NCI-H1417 treated with DMSO at 0.1 percent for 48 hours (cell line): ENCODE results near the gene PRKCE.

Source experiments
- DNase-seq: peaks from one replicate; lab custom pipeline; 2025; lab: John Stamatoyannopoulos, UW

The PRKCE gene

DNA sequence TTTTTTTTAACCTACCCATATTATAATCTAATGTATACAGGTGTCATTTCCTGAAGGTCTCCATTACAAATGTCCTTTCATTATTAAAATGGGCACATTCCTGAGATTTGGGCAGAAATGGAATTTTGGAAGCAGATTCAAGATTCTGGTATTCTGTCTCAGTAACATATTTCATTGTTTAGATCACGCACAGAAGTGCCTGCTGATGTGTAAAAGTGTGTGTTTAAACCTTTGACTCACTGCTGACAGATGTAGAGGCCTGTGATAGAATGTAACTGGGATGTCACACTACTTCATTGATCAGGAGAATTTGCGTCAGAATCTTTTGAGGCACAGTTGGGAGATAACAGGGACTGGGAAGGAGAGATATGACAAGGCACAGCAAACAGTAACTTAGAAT lies 368.9 kb downstream of the PRKCE start:
- DNase-seq: no peak

DNA sequence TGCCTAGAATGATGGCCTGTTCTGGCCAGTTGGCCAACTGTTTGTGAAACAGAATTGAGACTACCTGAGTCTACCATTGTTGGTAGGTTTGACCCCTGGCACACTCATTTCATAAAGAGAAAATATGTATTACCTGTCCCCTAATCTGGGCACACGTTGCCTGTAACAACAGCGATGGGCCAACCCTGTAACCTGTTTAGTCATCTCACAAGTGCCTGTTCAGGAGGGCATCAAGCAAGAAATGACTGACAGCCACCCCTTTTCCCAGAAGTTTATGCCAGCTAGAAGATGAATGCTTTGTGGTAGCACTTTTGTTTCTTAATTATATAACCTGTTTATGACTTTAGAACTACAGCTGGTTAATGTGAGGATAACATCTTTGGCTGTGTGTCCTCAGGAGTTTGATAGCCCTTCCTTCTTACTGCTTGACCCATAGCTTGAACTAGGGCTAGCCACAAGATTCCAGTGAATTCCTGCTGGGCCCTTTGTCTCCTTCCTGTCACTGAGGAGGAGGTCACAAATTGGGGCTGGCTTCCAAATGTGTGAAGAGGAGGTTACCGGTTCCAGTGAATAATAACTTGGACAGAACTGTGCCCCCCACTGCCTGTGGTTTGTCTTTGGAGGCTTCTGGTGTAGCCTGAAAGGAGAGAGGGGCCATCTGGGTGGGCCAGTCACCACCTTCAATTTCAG lies 371.8 kb downstream of the PRKCE start:
- no peak for DNase-seq

DNA sequence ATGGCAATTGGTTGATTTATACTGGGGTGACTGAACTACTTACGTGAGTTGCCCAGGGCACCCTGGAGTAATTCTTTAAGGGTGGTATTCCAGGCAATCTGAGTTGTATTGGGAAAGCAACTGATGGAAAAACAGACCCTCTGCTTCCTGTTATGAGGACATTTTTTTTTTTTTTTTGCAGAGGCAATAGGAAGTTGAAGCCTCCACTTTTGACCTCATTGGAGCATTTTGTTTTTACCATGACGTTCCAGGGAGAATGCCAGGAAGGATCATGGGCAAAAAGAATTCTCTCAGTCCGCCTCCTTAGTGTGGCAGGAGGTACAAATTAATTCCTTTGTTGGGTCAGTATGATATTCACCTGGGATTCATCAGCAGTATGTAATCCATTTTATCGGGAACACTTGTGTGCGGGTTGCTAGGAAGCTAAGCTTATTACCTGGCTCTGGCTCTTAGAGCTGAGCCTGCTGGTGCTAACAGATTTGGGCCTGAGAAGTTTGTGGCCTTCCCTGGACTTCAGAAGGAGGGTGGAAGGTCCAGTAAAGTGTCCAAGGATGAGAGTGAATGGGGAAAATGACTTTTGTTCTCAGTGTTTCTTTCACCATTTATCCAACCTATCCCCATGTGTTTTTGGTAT lies 372.8 kb downstream of the PRKCE start:
- no peak for DNase-seq

DNA sequence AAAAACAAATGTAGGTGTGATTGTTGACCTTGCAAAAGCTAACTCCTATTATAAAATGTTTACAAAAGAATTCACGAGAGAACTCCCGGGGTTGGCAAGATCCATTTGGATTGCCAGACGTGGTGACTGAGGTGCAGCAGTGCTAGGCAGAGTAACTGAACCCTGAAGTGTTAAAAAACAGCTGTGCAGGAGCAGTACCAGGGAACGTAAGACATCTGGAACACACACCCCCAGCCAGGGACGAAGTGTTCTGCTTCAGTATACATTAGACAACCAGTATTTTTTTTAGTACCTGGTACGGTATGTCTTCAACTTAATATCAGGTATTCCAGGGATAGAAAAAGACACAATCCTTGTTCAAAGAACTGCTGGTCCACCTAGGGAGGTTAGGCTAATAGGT lies 373.6 kb downstream of the PRKCE start:
- DNase-seq: no peak

DNA sequence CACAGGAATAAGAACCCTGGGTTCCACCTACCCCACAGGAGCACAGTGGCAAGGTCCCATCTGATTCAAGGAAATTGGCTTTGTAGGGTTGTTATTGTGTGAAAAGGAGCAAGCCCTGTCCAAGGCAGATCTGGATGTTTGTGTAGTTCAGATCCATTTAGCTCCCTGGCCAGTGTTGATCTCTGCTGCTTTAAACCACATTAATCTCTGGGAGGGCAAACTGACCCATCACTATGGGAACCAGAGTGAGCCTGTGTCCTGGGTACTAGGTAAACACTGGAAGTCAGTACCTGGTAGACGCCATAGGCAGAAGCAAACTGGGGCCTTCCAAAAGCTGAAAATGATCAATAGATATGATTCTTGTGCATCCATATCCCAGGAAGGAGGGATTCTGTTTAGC lies 374.2 kb downstream of the PRKCE start:
- DNase-seq: no peak

DNA sequence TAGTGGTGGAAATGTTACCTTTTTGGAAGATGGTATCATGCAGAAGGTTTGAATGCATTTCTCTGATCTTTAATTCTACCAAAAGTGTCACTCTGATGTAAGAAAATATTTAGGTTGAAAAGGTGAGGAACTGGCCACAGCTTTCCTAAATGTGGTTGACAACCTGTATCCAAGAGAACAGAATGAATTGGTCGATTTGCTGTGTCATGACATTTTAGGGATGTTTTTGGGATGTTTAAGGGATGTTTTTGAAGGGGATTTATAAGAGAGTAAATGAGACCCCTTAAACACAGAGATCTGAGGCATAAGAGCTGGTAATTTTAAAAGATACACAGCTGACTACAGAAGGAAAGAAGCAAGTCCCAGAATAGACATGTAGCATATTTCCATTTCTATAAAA lies 375.0 kb downstream of the PRKCE start:
- DNase-seq: no peak

DNA sequence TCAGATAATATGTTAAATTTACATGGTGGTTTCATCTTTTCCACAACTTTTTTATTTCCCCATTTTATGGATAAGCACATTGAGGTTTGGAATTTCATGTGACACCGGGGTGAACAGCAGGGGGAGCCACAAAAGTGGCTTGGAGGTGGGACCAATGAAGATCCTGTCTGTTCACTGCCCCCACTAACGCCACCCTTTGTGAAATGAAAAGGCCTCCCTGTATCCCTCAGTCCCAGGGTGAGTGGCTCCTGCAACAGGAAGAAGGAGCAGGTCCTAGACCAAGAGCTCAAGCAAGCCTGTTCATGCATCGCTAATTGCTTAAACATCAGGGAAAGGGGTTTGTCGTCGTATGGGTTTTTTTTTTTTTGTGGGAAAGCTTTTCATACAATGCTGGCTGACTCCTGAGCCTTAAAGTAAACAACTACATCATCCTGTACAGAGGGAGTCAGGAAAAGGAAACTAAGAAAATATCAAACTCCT lies 377.9 kb downstream of the PRKCE start:
- DNase-seq: no peak

DNA sequence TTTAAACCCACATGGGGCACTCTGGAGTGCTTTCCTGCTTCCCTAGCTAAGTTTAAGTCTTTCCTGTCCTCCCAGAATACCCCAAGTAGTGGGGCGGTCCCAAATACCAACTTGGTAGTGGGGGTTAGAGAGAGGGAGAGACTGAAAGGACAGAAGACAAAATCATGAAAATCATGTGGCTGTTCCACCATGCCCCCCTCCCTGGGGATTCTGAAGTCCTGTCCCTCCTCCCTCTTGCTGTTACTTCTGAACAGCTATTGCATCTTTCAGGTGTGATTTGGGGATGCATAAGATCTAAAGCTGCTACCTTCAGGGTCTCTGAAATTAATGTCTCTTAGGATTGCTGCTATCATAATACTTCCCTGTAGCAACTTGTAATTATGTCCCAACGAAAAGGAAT lies 378.9 kb downstream of the PRKCE start:
- no peak for DNase-seq

DNA sequence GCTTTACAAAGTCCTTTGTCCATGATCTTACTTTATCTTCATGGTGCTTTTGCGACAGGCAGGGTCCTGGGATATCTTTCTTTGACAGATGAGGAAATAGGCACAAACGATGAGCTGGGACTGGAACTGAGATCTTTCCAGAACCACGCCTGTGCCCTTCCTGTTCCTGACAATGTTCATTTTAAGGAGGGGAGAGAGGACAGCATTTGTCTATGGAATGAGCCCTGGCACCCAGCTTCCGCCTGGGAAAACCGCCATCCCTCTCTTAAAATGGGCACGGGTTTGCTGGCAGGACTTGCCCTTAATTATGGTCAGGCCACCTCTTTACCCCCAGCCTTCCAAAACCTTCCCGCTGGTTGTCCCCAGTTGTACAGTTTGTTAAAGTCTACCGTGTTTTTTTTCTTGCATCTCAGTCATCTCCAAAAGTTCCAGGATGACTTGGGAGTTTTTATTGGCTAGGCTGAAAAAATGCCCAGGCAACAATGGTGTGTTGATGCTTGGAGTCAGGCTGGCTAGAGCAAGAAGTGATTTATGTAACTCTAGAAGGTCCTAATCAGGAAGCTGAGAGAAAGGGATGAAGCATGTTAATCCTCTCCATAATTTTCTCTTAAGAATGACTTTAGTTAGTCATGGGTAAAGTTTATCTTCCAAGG lies 380.8 kb downstream of the PRKCE start:
- no peak for DNase-seq

DNA sequence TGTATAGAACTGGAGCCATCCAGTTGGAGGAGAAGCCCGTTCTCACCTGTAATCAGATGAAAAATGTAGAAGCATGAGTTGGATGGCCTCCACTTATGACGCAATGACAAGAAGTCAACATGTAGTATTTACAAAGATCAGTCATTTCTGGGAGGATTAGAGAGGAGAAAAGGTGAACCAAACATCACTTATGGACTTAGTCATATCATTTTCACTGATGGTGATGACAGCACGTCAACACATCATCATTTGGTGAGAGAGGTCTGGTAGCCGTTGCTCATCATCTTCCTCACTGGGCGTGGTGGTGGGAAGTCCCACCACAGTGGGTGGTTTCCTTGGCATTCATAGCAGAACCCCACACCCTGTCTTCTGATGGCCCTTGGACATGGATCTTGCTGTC lies 381.5 kb downstream of the PRKCE start:
- DNase-seq: no peak

DNA sequence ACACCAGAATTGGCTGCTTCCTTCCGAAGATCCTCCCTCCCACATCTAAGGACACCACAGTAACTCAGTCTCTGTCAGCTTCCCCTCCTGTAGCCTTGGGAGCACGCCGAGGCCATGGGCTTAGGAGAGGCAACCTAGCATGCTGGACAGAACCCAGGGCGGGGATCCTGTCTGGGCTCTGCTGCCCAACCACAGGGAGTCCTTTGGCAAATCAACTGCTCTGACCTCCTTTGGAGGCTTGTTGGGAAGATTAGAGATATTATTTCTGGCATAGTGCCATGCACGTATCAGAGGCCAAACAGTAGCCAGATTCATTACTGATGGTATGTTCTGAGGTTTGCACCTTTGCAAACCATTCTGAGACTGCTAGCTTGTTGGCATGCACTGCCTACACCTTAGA lies 383.1 kb downstream of the PRKCE start:
- no peak for DNase-seq

DNA sequence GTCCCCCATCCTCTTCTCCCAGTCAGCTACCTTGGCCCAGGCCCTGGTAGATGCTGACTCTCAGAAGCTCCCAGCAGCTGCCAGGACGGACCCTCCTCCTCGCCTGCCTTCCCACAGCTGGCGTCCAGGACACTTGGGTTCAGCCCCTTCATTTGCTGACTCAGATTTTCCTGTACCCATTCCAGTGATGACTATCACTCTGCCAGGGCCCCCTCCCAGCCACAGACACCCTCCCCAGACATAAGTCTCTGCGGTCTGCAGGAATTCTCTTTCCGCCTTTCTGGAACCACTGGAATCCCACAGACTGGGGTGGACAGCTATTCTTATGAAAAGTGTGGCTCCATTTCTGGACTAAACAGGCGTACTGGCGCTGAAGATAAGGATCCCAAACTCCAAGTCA lies 385.5 kb downstream of the PRKCE start:
- DNase-seq: no peak

DNA sequence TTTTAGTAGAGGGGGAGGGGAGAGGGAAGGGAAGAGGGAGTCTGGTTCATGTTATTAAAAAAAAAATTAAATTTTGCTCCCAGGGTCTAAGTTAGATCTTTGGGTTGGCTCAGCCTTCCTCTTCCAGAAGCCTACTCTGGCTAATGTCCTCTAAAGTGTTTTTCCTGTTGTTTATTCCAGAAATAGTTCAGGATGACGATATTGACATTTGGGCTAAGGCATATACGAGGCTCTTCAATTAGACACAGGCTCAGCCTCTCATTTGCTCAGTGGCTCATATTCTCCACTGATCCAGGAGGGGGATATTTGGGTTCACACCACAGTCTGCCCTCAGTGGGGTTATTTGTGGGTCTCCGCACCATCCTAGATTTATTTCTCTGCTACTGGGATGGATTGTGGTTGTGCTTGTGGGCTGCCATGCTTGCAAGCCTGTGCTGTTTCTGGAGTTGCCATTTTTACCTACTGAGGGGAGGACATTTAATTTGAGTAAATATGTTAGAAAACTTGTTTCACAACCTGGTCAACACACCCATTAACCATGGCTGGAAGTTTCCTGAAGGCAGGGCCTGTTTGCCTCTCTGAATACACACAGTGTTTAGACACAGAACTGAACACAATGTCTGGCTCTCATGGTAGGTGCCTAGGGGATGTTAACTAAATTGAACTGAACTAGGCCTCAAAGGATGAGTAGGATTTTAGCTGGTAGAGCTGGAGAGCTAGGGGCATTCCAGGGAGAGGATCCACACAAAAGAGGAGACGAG lies 388.2 kb downstream of the PRKCE start:
- DNase-seq: no peak

DNA sequence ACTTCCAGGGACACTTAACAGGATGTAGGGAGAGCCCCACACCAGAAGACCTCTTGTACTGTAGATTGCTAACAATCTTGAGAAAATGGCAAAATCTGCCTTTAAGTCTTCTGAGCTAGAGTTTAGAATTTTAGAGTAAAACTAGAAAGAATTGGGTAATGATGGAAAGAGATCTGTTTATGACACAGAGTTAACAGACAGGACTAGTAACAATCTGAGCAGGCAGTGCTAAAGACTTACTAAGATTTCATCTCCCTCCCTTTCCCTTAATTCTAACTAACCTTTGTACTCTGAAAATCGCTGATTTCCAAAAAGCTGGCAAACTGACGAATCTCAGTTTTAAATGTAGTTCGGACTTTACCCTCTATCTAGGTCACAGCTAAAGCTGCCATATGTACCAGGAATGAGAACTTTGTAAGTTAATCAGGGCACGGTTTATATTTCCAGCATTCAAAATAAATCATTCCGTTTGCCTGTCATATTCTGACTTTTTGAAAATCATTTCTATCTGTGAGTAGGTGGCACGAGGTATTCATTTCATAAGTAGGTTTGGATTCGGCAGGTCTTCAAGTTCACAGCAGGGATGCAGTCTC lies 389.2 kb downstream of the PRKCE start:
- no peak for DNase-seq

DNA sequence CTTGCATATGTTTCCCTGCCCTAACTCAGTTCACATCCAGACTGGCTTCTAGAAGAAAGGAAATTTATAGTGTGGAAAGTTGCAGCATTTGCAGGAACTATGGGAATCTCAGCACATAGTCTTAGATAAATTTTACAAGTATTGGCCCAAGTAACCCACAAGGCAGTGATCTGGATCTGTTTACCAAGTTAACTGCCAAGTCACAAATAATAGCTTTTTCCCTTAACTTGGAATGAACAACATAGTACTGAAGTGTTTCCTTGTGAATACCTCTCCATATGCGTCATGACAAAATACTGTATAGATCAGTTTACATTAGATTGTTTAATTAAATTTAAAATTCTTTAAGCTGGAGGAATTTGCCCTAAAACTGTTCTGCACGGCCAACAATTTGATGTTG lies 390.0 kb downstream of the PRKCE start:
- DNase-seq: no peak

DNA sequence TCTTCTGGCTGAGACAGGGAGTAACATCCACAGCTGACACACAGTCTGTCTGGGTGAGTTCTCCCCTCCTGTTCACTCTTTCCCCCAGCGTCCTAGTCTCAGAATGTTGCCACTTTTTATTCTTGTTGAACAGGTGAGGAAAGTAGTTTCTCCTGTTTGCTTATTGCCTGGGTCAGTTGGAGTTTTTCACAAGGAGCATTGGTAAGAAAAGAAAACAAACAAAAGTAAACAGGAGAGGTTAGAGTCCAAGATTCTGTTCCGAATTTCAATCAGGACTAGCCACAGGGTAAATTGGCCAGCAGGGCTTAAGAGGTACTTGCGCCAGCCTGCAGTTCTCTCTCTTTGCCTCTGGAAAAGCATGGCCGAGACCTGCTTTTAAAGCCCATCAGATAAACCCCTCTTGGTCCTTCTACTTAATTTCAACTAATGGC lies 390.7 kb downstream of the PRKCE start:
- no peak for DNase-seq

DNA sequence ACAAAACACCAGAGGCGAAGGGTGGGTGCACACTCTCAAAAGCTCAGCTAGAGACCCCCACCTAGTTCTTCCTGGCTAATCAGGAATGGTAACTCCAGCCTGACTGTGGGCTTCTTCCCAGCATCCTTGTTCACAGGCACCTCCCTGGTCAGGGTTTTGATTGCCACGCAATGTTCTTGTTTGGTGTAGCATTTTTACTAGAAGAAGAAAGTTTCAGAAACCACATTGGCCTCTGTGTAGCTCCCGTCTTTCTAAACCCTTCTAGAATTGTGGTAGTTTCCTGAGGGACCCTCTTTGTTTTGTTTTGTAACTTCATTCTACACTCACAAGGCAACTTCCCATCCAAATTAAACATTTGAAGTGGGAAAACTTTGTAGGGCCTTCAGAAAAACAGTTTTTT lies 391.2 kb downstream of the PRKCE start:
- no peak for DNase-seq

DNA sequence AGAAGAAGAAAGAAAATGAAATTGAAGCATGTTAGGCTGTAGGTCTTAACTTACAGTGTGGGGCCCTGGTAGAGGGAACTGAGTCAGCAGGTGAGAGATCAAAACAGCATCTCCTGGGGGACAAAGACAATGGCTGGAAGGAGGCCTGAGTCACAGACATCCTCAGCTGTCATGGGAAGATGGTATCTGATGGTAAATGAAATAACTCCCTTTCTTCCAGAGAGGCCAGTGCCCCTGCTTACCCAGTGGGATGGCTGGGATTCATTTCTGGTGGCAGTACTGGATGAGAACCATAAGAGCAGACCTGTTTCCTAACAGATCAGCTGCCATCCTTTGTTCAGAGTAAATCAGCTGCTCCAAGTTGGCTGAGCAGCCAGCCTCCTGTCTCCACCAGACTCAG lies 394.4 kb downstream of the PRKCE start:
- no peak for DNase-seq

DNA sequence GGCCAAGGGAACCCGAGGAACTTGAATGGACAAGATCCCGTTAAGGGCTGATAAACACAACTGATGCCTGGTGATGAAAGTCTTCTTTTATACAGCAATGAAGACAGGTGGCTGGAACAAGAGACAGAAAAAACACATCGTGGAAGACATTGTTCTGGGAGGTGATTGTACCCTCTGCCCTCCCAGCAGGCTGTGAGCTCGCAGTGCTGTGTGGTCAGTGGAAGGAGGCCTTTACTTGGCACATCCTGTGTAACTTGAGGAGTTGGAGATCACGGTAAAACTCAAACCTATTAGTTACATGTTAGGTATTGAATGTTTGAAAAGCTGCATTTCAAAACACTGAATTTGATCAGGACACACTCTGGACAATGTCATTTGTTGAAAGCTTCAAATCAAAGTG lies 395.8 kb downstream of the PRKCE start:
- DNase-seq: no peak

DNA sequence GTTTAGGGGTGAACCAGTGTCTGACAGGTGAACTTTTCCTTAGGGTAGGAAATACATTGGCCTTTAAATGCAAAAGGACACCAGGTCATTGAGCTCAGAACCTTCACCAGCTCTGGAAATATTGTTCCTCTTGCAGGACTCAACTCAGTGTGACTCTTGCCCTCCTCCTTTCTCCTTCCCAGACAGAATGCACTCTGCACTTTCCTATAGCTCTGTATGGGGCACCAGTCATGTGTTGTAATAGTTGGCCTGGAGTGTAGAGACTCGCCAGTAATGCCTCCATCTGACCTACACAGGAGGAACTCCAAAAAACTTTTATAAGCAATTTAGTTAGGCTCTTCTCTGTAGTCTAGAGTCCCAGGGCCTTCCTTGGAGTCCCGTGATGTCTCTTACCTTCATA lies 397.2 kb downstream of the PRKCE start:
- no peak for DNase-seq

DNA sequence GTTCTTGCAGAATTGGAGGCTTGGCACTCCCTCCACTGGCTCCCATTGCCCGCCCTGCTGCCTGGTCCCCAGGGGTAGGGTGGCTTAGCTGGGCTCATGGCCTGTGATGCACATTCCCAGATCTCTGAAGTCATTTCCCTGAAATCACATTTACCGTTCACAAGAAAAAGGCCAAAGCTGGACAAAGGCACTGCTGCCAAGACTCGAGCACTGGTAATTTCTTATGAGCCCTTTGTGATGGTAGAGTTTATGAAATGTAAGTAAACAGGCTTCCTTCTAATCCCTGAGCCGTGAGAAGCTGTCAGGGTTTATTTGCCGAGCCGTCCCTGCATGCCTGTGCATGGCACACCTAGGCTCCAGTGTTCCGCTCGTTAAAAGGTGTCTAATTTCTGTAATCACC lies 398.6 kb downstream of the PRKCE start:
- no peak for DNase-seq

DNA sequence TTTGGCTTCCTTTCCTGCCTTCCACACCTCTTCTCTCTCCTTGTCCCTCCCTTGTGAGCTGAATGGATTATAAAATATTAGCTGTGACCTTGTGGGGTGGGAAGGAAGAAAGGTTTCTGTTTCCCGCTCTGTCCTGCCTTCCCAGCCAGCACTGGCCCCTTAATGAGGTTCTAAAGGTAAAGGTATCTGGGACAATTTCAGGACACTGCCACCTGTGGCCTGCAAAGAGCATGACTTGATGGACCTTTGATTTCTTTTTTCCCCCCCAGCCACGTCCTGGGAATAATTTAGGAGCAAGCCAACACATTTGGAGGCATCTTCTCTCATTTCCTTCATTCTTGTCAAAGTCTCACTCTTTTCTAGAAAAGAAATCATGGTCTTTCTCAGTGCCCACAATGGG lies 399.0 kb downstream of the PRKCE start:
- no peak for DNase-seq
